Epithelial cell of esophagus (primary cell): ENCODE results near the gene TMEM150B.
"Not testable (repeated sequence)": the region's sequence is repeated elsewhere in the genome, so short reads cannot be mapped to it uniquely, and the experiment has no call there.

Source experiments
- DNase-seq: peaks from one replicate; pipeline ENCODE4 v3.0.0; 2010; ENCODE audit warnings: low read depth
- H3K4me3 ChIP-seq: 2 replicates; pipeline ENCODE4 v1.5.1; 2011; ENCODE audit warnings: mild to moderate bottlenecking, low read length, control low read depth
- TF ChIP-seq, protein P1 (sequence below): IDR thresholded peaks from 2 replicates; pipeline ENCODE4 v1.5.1; 2011; ENCODE audit warnings: low read depth, mild to moderate bottlenecking, low read length, control low read depth, inconsistent platforms; ENCODE audit not compliant: insufficient read depth; ENCODE audit errors: missing control alignments

The TMEM150B gene

DNA sequence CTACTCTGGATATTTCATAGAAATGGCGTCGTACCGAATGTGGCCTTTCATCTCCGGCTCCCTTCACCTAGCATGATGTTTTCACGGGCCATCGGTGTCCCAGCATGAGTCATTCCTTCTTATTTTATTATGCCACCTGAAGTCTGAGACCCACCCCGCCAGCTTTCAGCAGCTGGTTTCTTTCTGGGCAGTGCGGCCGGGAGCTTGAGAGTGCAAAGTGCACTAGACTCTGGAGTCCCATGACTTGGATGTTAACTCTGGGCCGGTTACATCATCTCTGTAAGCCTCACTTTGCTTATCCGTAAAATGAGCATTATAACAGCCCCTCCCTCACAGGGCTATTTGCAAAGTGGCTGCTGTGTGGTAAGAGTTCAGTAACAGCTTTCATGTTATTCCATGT lies 8.7 kb upstream of the TMEM150B start:
- TF ChIP-seq, protein P1, sequence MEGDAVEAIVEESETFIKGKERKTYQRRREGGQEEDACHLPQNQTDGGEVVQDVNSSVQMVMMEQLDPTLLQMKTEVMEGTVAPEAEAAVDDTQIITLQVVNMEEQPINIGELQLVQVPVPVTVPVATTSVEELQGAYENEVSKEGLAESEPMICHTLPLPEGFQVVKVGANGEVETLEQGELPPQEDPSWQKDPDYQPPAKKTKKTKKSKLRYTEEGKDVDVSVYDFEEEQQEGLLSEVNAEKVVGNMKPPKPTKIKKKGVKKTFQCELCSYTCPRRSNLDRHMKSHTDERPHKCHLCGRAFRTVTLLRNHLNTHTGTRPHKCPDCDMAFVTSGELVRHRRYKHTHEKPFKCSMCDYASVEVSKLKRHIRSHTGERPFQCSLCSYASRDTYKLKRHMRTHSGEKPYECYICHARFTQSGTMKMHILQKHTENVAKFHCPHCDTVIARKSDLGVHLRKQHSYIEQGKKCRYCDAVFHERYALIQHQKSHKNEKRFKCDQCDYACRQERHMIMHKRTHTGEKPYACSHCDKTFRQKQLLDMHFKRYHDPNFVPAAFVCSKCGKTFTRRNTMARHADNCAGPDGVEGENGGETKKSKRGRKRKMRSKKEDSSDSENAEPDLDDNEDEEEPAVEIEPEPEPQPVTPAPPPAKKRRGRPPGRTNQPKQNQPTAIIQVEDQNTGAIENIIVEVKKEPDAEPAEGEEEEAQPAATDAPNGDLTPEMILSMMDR: no peak
- DNase-seq: no peak
- H3K4me3 ChIP-seq: no peak overlapping the region

DNA sequence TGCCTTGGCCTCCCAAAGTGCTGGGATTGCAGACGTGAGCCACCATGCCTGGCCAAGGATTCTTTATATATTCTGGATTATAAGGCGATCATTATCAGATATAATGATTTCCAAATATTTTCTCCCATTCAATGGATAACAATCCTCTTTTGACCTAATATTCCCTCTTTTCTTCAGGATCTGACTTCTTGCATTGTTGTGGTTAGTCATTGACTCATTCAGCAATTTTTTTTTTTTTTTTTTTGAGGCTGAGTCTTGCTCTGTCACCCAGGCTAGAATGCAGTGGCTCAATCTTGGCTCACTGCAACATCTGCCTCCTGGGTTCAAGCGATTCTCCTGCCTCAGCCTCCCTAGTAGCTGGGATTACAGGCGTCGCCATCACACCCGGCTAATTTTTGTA lies 4.7 kb upstream of the TMEM150B start:
- peak; percentile 48 for DNase-seq
- not testable (repeated sequence) for H3K4me3 ChIP-seq

DNA sequence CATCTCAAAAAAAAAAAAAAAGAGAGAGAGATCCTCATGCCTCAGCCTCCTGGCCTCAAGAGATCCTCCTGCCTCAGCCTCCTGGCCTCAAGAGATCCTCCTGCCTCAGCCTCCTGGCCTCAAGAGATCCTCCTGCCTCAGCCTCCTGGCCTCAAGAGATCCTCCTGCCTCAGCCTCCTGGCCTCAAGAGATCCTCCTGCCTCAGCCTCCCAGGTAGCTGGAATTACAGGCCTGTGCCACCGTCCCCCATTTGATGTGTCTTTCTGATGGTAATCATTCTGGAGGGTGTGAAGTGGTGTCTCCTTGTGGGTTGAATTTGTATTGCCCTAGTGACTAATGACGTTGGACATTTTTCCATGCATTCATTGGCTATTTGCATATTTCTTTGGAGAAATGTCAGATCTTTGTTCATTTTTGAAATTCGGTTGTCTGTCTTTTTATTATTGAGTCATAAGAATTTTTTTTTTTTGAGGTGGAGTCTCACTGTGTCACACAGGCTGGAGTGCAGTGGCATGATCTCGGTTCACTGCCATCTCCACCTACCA lies 3.7 kb upstream of the TMEM150B start:
- H3K4me3 ChIP-seq: not testable (repeated sequence)
- DNase-seq: peak; percentile 50

DNA sequence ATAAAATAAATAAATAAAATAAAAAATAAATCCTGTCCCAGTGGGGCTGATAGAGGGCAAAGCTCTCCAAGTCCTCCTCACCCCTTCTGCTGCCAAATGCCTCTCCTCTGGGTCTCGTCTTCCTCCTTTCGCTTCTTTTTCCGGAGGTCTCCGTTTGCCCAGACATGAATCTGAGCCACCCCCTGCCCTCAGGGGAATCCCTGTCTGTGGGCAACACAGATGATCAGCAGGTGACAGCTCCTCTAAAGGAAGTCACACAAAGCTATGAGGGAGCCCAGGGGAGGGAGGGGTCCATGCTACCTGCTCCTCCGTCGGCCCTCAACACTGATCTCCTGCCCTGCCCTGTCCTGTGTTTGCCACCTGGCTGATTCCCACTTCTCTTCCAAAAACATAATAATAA lies 479 bp downstream of the TMEM150B start:
- no peak overlapping the region for H3K4me3 ChIP-seq

DNA sequence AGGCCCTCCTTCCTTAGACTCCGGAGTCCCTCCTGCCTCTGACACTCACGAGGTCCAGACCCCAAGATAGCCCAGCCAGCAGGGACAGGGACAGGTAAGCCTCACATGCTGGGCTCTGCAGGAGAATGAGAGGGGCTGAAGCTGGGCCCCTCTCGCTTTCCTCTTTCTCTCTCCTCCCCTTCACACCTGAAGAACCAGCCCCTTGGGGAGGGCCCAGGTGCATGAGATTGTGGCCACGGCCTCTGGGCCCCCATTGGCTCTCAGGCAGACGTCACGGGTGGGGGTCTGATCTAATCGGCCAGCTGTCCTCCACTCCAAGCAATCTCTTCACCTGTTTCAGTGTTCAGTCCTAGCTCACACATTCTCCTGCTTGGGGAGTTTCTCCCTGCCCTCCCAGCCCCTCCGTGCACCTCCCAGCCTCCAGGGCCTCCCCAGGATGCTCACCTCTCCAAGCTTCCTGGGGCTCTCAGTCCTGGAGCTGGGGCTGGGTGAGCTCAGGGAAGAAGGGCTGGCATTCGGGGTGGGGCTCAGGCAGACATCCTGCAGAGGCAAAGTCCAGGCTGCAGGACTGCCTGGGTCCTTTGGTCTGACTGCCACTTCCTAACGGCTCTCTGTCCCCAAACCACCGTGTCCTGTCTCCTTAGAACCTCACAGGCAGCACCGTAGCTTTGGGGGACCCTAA lies 2.8 kb downstream of the TMEM150B start:
- TF ChIP-seq, protein P1: no peak
- no peak overlapping the region for H3K4me3 ChIP-seq
- DNase-seq: no peak

More for the DNA sequence above, 479 bp downstream of the TMEM150B start:
- TF ChIP-seq, protein P1: no peak
- no peak for DNase-seq

DNA sequence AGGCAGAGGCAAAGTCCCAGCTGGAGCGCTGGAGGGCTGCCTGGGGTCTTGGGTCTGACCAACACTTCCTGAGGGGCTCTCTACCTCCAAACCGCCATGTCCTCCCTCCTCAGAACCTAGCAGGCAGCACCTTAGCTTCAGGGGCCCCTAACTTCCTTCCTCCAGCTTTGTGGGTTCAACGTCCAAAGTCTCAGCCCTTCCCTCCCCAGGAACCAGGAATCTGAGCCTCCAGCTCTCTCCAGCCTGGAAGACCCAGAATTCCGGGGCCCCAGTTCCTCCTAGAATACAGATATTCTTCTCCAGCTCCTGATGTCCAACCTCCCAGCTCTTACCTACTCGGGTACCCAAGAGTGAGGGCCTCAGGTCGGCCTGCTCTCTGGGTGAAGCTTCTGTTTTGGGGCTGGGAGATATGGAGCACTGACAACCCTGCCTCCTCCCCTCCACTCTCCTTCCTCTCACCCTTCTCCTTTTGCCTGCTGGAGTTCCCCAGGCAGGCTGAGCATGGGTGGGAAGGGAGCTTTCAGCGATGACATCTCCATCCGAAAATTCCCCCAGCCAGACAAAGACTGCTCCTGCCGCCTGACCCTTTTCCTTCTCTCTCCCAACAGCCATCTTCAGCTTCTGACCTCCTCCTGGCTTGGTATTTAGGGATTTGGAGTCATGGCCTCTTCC lies 3.5 kb downstream of the TMEM150B start:
- no peak for DNase-seq
- TF ChIP-seq, protein P1: no peak
- H3K4me3 ChIP-seq: no peak overlapping the region

DNA sequence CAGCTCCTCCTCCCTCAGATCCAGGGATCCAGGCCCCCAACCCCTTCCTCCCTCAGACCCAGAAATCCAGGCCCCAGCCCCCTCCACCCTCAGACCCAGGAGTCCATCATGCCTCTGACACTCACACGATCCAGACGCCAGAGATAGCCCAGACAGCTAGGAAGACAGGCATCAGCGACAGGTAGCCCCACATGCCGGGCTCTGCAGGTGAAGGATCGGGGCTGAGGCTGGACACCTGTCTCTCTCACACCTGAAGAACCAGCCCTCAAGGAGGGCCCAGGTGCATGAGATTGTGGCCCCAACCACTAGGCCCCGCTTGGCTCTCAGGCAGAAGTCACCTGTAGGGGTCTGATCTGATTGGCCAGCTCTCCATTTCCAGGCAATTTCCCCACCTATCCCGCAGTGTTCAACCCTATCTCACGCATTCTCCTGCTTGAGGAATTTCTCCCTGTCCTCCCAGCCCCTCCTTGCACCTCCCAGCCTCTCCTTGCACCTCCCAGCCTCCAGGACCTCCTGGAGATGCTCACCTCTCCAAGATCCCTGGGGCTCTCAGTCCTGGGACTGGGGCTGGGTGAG lies 4.2 kb downstream of the TMEM150B start:
- TF ChIP-seq, protein P1: no peak
- DNase-seq: no peak
- no peak overlapping the region for H3K4me3 ChIP-seq
